Activated CD8-positive, alpha-beta T cell treated with anti-CD3 and anti-CD28 coated beads, Interleukin-2, amount 10 ng/mL, durations not matched to agents 7 days and 5 days (primary cell): Measurements from ENCODE around the gene BNC1. TPM values are rescaled to one million over a fixed set of nuclear protein-coding genes. Genes with fewer than 3 reads are reported as not detected.

Experiments used
- ATAC-seq: fragments of 150-1000 bp; cut with Tn5 transposase; one replicate; pipeline ENCODE4 v1.10.0; 2021; ENCODE audit warnings: moderate library complexity
- CTCF ChIA-PET: fragments of 350-600 bp; sonication (Branson Sonifier 250); formaldehyde crosslinking; loops from one replicate; lab custom pipeline; 2021; ENCODE audit warnings: antibody characterized with exemption; lab: Charles Lee
- POLR2A ChIA-PET: fragments of 350-600 bp; sonication (Branson Sonifier 250); formaldehyde crosslinking; loops from one replicate; lab custom pipeline; 2021; ENCODE audit warnings: antibody characterized with exemption; lab: Charles Lee
- DNase-seq: peaks from one replicate; pipeline ENCODE4 v3.0.0-alpha.2; 2020
- H3K27ac Mint-ChIP-seq: one replicate; pipeline ENCODE4 v1.8.0; 2021; ENCODE audit warnings: mild to moderate bottlenecking, mixed read lengths
- H3K27me3 Mint-ChIP-seq: one replicate; pipeline ENCODE4 v1.8.0; 2021; ENCODE audit warnings: low read depth, mixed read lengths
- H3K36me3 Mint-ChIP-seq: one replicate; pipeline ENCODE4 v1.8.0; 2021; ENCODE audit warnings: low read depth, mixed read lengths
- H3K4me1 Mint-ChIP-seq: one replicate; pipeline ENCODE4 v1.8.0; 2021; ENCODE audit warnings: low read depth, mixed read lengths
- H3K4me3 Mint-ChIP-seq: one replicate; pipeline ENCODE4 v1.8.0; 2021; ENCODE audit warnings: mild to moderate bottlenecking, mixed read lengths
- H3K9me3 Mint-ChIP-seq: one replicate; pipeline ENCODE4 v1.8.0; 2022; ENCODE audit warnings: mixed read lengths; ENCODE audit not compliant: insufficient read depth
- total RNA-seq, 2 experiments: library from RNA; stranded (reverse); gene quantifications; one replicate each; pipeline ENCODE4 v1.2.3, GENCODE V29; 2021

Gene BNC1
- total RNA-seq, 2 experiments from 2014 or later, result not detected

DNA sequence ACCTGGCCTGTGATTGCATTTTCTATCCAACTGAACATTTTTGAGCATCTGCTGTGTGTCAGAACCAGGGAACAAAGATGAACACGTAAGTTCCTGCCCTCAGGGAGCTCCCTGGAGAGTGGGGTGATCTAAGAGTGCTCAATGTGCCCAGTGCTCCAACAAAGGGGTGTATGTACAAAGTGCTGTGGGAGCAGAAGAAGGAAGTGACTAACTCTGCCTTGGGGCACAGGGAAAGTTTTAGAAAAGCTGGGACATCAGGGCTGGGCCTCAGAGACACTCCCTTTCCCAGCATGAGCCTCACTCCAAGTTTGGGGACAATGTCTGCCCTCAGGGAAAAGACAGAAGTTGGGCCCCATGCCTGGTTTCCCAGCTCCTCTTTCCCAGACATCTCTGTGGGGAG, 27.6 kb upstream of the BNC1 start:
- Mint-ChIP-seq H3K4me3 (no peak overlapping the region), H3K9me3 (no peaks in the 10 kb centered on the region), H3K27ac (no peak overlapping the region), H3K36me3 (no peaks in the 10 kb centered on the region), H3K4me1 (no peaks in the 10 kb centered on the region), H3K27me3 (no peaks in the 10 kb centered on the region)
- CTCF ChIA-PET, result no interaction called here
- DNase-seq (no peak), ATAC-seq (no peak)
- POLR2A ChIA-PET, result no interaction called here

DNA sequence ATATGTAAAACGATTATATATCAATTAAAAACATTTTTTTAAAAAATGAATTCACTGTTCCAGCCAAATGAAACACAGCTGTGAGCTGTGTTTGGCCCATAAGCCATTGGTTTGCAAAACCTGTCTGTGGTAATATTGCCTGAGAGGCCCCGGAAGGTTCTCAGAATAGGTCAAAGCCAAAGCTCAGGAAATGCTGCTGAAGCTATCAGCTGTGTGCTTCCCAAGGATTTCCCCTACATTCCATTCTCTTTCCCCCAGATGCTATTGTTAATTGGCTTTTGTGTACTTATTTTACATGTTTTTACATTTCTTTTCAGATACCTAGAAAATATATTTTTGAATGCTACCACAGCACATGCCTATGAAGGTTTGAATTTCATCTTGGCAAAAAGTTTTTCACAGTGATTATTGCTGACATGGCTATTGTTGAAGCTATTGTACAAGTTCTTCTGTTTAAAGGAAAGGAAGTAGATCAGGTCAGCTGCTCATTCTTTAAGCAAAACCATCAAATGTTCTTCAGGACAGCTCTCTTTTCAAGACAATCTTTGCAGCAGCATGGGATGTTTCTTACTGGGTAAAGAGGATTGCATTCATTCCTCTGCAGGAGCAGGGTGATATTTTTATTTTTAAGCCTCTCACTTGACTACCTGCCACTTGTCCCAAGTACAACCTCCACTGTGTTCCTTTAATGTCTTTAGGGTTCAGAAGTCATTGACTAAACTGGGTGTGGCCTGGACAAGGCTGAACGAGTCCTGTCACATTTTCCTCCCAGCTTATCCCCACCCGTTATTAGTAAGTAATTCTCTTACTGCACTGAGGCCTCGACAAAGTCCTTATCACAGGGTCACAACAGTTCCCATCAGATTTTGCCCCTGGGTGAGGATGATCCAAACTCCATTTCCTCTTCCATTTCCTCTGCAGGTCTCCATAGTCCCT, 26.3 kb upstream of the BNC1 start:
- DNase-seq, result no peak
- Mint-ChIP-seq H3K27ac (no peak overlapping the region), H3K4me1 (no peaks in the 10 kb centered on the region), H3K27me3 (no peaks in the 10 kb centered on the region), H3K36me3 (no peaks in the 10 kb centered on the region), H3K4me3 (no peak overlapping the region), H3K9me3 (no peaks in the 10 kb centered on the region)
- ChIA-PET CTCF (interaction anchor here (0.6 kb wide), 2 partner anchors 15 to 62 kb away, joined by 3 to 4 read pairs; no protein-coding TSS in a partner anchor), POLR2A (no interaction called here)
- no peak for ATAC-seq

DNA sequence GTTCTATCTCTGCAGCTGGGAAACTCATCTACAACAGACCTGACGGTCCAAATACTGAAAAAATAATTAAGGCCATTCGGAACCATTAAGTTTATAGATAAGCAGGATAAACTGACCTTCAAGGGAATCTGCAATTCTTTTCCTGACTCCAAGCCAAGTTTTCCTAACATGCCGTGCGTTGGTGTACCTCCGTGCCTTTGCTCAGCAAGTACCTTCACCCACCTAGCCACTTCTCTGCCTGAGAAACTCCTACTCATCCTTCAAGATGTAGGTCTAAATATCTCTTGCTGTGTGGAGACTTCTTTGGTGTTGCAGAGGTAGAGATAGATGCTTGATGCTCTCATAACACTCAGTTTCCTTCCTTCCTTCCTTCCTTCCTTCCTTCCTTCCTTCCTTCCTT, 24.2 kb upstream of the BNC1 start:
- no peak for DNase-seq
- no peaks in the 10 kb centered on the region for H3K9me3 Mint-ChIP-seq
- H3K27me3 Mint-ChIP-seq, result peaks cover 5% of the 10 kb centered on the region
- H3K27ac Mint-ChIP-seq, result no peak overlapping the region
- ATAC-seq, result no peak
- no peak overlapping the region for H3K4me3 Mint-ChIP-seq
- POLR2A ChIA-PET, result no interaction called here
- H3K4me1 Mint-ChIP-seq, result no peaks in the 10 kb centered on the region
- H3K36me3 Mint-ChIP-seq, result no peaks in the 10 kb centered on the region
- CTCF ChIA-PET, result no interaction called here

DNA sequence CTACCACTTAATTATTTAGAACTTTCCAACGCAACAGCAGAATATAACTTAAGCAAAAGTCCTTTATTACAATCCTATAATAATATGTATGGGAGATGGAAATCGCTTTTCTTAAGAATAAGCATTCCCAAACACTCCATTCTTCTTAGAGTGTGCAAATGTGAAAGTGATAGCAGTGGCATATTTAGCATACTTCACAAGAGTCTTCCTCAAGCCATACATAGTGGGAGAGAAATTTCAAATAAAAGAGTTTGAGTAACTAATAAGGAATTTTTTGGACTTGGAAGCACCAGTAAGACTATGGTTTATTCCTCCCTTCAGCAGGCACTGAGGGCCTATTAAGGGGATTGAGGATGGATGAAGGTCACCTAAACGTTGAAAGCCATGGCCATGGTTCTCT, 22.1 kb upstream of the BNC1 start:
- H3K9me3 Mint-ChIP-seq, result no peaks in the 10 kb centered on the region
- ChIA-PET POLR2A (no interaction called here), CTCF (no interaction called here)
- H3K4me1 Mint-ChIP-seq, result no peaks in the 10 kb centered on the region
- DNase-seq (no peak), ATAC-seq (no peak)
- no peak overlapping the region for H3K27ac Mint-ChIP-seq
- no peak overlapping the region for H3K4me3 Mint-ChIP-seq
- no peaks in the 10 kb centered on the region for H3K36me3 Mint-ChIP-seq
- H3K27me3 Mint-ChIP-seq, result peaks cover 10% of the 10 kb centered on the region

DNA sequence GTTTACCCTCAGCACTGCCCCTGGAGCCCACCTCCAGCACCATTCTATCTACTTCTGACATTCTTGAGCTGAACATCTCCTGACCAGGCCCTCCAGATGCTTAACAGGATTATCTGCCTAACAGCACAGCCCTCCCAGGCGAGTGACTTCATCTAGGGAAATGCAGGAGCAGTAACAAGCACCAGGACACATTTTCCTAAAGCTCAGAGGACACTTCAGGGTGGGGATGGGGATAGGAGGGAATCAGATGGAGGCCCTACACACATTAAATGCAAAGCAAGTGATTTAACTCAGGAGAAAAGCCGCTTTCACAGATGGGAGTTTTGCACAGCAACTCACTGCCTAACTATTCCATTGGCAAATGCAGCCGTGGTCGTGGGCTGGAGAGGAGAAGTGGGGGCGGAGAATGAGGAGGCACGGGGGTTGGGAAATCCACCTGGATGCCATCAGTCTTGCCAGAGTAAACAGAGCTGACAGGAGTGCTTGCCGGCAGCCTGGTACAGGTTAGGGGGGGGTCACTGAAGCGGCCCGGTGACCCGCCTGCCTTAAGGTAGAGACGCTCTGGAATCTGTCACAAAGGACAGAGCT, 21.3 kb upstream of the BNC1 start:
- Mint-ChIP-seq H3K36me3 (no peaks in the 10 kb centered on the region), H3K9me3 (no peaks in the 10 kb centered on the region)

DNA sequence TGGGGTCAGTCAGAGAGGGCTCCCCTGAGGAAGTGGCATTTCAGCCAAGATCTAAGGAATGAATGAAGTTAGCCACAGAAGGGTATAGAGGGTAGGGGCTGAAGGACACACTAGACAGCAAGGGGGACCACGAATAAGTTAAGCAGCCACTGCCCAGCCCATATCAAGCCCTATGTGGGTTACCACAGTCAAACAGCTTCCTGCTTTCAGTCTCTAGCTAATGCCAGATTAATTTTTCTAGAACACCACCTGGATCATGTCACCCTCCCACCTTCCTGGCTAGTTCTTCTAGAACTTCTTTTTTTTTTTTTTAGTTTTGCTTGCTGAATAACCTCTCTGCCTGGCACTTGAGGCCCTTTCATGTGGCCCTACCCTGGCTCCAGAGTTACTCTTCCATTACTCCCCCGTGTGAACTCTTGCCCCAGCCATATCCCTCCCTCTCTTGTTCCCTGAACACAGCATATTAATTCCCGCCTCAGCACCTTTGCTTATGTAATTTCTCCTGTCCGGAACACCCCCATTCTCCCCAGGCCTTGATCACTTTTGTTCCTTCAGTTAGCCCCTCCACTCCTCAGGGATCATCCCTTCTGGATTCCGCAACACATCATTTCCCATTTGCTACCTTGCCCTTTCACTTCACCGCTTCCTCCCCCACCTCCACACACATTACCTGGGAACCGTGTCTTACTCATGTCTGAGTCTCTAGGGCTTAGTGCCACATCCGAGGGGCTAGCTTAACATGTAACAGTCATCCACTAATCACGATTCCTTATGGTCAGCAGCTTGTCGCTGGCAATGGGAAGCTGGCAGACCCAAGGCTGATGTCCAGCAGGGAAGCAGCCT, 20.6 kb upstream of the BNC1 start:
- Mint-ChIP-seq H3K4me1 (no peaks in the 10 kb centered on the region), H3K4me3 (no peak overlapping the region), H3K9me3 (no peaks in the 10 kb centered on the region), H3K27me3 (peaks cover 13% of the 10 kb centered on the region), H3K36me3 (no peaks in the 10 kb centered on the region), H3K27ac (no peak overlapping the region)
- POLR2A ChIA-PET, result no interaction called here
- ATAC-seq, result no peak
- DNase-seq, result no peak
- CTCF ChIA-PET, result no interaction called here

More for the DNA sequence above, 21.3 kb upstream of the BNC1 start:
- ChIA-PET POLR2A (no interaction called here), CTCF (no interaction called here)
- Mint-ChIP-seq H3K27ac (no peak overlapping the region), H3K4me1 (no peaks in the 10 kb centered on the region), H3K4me3 (no peak overlapping the region), H3K27me3 (peaks cover 12% of the 10 kb centered on the region)
- DNase-seq (no peak), ATAC-seq (no peak)

DNA sequence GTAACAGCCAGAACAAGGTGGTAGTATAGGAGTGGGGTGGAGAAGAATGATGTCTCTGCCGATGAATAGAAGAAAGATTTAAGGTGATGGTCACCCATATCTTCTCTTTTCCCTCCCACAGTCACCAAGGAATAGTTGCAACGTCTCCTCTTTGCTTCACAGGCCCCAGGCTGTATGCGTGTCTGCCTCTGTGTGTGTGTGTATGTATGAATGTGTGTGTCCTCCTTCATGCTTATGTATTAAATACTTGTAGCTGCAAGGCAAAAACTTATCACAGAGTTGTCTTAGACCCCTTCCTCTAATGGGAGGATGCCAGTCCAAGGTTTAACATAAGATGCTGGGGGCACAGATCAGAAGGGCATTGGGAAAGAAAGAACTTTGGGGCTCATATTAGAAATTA, 19.1 kb upstream of the BNC1 start:
- Mint-ChIP-seq H3K4me3 (no peak overlapping the region), H3K4me1 (no peaks in the 10 kb centered on the region), H3K27ac (no peak overlapping the region), H3K27me3 (peaks cover 20% of the 10 kb centered on the region), H3K9me3 (no peaks in the 10 kb centered on the region), H3K36me3 (no peaks in the 10 kb centered on the region)
- ATAC-seq (no peak), DNase-seq (no peak)
- CTCF ChIA-PET, result no interaction called here
- POLR2A ChIA-PET, result no interaction called here

DNA sequence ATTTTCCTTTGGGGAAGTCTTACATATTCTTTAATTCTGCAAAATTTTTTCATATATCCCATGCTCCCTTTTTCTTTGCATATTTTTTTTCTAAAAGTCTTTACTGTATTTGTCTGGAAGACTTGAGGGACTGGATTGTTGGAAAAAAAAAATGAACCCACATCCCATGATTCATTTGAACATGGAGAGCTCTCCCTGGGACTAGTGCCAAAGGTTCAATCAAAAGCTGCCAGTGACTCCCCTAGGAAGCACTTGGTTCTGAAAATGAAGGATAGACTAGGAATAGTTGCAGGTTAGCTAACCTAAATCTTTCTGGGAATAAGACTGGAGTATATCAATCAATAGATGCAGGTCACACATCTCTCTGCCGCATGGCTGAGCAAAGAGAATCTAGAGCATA, 16.4 kb upstream of the BNC1 start:
- Mint-ChIP-seq H3K4me1 (no peaks in the 10 kb centered on the region), H3K27me3 (peaks cover 31% of the 10 kb centered on the region), H3K36me3 (no peaks in the 10 kb centered on the region), H3K4me3 (no peak overlapping the region), H3K9me3 (no peaks in the 10 kb centered on the region), H3K27ac (no peak overlapping the region)
- POLR2A ChIA-PET, result no interaction called here
- ATAC-seq (no peak), DNase-seq (no peak)
- CTCF ChIA-PET, result no interaction called here

DNA sequence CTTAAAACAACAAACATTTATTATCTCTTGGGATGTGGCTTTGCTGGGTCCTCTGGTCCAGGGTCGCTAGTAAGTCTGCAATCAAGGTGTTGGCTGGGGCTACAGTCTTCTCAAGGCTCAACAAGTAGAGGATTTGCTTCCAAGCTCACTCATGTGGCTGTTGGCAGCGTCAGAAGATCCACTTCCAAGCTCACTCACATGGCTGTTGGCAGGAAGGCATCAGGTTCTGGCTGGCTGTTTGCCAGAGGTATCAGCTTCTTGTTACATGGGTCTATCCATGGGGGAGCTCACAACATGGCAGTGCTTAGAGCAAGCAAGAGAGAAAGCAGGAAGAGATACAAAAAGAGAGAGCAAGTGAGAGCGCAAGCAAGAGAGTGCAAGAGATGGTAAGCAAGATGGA, 15.0 kb upstream of the BNC1 start:
- ChIA-PET POLR2A (no interaction called here), CTCF (no interaction called here)
- Mint-ChIP-seq H3K4me3 (no peak overlapping the region), H3K4me1 (no peaks in the 10 kb centered on the region), H3K27me3 (peaks cover 30% of the 10 kb centered on the region), H3K9me3 (no peaks in the 10 kb centered on the region), H3K36me3 (no peaks in the 10 kb centered on the region), H3K27ac (no peak overlapping the region)
- no peak for ATAC-seq
- no peak for DNase-seq

DNA sequence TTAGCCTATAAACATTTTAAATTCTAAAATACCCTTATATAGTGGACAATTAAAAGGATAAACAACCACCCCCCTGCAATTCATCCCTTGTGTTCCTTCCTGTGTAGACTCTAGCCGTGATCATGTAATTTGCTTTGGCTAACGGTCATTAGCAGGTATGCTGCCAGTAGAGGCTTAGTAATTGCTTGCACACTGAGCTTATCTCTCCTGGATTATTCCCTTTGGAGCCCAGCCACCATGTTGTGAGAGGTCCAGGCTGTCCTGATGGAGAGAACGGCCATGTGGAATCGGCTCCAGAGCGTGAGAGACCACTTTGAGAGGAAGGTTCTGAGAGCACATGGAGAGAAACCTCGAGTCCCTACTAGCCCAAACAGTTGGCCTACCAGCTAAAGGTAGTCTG, 11.0 kb upstream of the BNC1 start:
- no peak overlapping the region for H3K27ac Mint-ChIP-seq
- H3K4me1 Mint-ChIP-seq, result no peaks in the 10 kb centered on the region
- H3K27me3 Mint-ChIP-seq, result peaks cover 34% of the 10 kb centered on the region
- H3K4me3 Mint-ChIP-seq, result no peak overlapping the region
- POLR2A ChIA-PET, result no interaction called here
- ATAC-seq (no peak), DNase-seq (no peak)
- no peaks in the 10 kb centered on the region for H3K9me3 Mint-ChIP-seq
- H3K36me3 Mint-ChIP-seq, result no peaks in the 10 kb centered on the region
- CTCF ChIA-PET, result no interaction called here

DNA sequence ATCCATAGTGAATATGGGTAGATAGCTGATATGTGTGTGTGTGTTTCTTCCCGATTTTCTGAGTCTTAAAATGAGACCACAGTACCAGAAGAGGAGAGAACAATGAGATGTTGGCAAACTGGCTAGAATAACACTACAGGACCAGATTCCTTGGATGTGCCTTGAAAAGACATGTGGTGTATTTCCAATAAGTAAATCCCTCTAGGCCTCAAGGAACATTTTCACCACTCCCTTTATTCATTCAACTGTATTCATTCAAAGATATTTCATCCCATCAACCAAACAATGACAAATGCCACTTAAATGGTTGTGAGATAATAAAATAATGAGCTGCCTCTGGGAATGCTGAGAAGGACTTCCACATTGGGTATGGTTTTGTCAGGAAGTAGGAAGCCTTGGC, 8.7 kb upstream of the BNC1 start:
- Mint-ChIP-seq H3K4me3 (no peak overlapping the region), H3K9me3 (no peaks in the 10 kb centered on the region), H3K27ac (no peak overlapping the region), H3K27me3 (peaks cover 38% of the 10 kb centered on the region), H3K4me1 (no peaks in the 10 kb centered on the region), H3K36me3 (no peaks in the 10 kb centered on the region)
- POLR2A ChIA-PET, result no interaction called here
- CTCF ChIA-PET, result interaction anchor here (0.9 kb wide), 1 partner anchor 45 kb away, joined by 5 read pairs; no protein-coding TSS in a partner anchor
- DNase-seq (no peak), ATAC-seq (no peak)

DNA sequence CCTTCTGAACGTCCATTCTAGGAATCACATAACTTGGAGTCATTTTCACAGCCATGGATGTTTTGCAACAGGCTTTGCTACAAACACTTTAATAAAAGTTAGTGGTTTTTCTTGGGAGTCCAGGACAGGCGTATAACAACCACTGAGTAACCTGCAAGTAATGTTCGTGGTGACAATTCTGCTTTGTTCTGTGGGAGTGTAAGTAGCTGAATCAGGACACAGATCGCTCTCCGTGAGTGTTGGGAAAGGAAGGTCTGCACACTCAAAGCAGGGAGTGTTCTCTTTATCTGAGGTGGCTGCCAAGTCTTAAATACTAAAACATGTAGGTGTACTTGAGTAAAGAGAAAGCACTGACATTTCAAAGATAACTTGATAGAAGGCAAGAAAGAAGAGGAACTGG, 7.9 kb upstream of the BNC1 start:
- ChIA-PET CTCF (no interaction called here), POLR2A (no interaction called here)
- DNase-seq (no peak), ATAC-seq (no peak)
- Mint-ChIP-seq H3K27me3 (peaks cover 43% of the 10 kb centered on the region), H3K4me1 (no peaks in the 10 kb centered on the region), H3K36me3 (no peaks in the 10 kb centered on the region), H3K4me3 (no peak overlapping the region), H3K9me3 (no peaks in the 10 kb centered on the region), H3K27ac (no peak overlapping the region)
